Tibial nerve (tissue), 4 donors: ENCODE results near the gene PARM1.

Experiments
- CTCF ChIP-seq, 5 experiments: fragments of 200-600 bp in 3 of 5; fragments of 450-650 bp in 2 of 5; sonication (generic) in 3 of 5; IDR thresholded peaks; one replicate each; pipeline ENCODE4 v1.5.1; 2016 to 2019; ENCODE audit warnings: antibody characterized with exemption in 5 of 5, mild to moderate bottlenecking in 3 of 5, moderate library complexity in 2 of 5
- EP300 ChIP-seq, 2 donors: sonication (generic); formaldehyde crosslinking; IDR thresholded peaks; one replicate each; pipeline ENCODE4 v1.6.1; 2017; ENCODE audit warnings: antibody characterized with exemption in 2 of 2, mild to moderate bottlenecking in 1 of 2
- POLR2A ChIP-seq, 2 donors: fragments of 450-650 bp; IDR thresholded peaks; one replicate each; pipeline ENCODE4 v1.6.1; 2017; ENCODE audit warnings: antibody characterized with exemption in 2 of 2, mild to moderate bottlenecking in 2 of 2, moderate library complexity in 2 of 2

- TF ChIP-seq CTCF (IDR thresholded peaks at IDR 0.05) (no peak), POLR2A (IDR thresholded peaks at IDR 0.05) (no peak), EP300 (IDR thresholded peaks at IDR 0.05) (no peak)
Measured at GRCh38 chr4:75087416-75087815, 154.5 kb downstream of the PARM1 start.
